GM18507 (cell line): ENCODE measurements around the gene FOXF1.

ENCODE experiments used
- DNase-seq: peaks from one replicate; pipeline ENCODE4 v3.0.0; 2011; ENCODE audit warnings: low read depth; ENCODE audit not compliant: insufficient read length; ENCODE audit errors: extremely low spot score
- FAIRE-seq: peaks from 2 replicates; lab custom pipeline; 2011; peaks lifted over from hg19 to GRCh38; lab: Jason Lieb, UNC

Gene FOXF1

GRCh38 chr16:86529160-86529559 is 18.8 kb downstream of the FOXF1 start:
- no peak for DNase-seq
- FAIRE-seq: no peak

- FAIRE-seq (no peak), DNase-seq (no peak)
Observed at GRCh38 chr16:86530251-86531190, 20.2 kb downstream of the FOXF1 start.

- no peak for FAIRE-seq
- no peak for DNase-seq
Observed at GRCh38 chr16:86531191-86531545, 20.8 kb downstream of the FOXF1 start.

- FAIRE-seq: no peak
- DNase-seq: no peak
Observed at GRCh38 chr16:86531641-86532525, 21.6 kb downstream of the FOXF1 start.

- DNase-seq (no peak), FAIRE-seq (no peak)
Observed at GRCh38 chr16:86532526-86532815, 22.1 kb downstream of the FOXF1 start.

GRCh38 chr16:86533076-86533475 is 22.7 kb downstream of the FOXF1 start:
- DNase-seq (no peak), FAIRE-seq (no peak)

- FAIRE-seq (no peak), DNase-seq (no peak)
Observed at GRCh38 chr16:86533767-86534351, 23.5 kb downstream of the FOXF1 start.

- FAIRE-seq (no peak), DNase-seq (no peak)
Observed at GRCh38 chr16:86534779-86535615, 24.7 kb downstream of the FOXF1 start.

- FAIRE-seq: no peak
- no peak for DNase-seq
Observed at GRCh38 chr16:86536621-86537020, 26.3 kb downstream of the FOXF1 start.

- FAIRE-seq: no peak
- DNase-seq: no peak
Observed at GRCh38 chr16:86537486-86537885, 27.2 kb downstream of the FOXF1 start.

GRCh38 chr16:86538196-86538780 is 28.0 kb downstream of the FOXF1 start:
- DNase-seq (no peak), FAIRE-seq (no peak)

- DNase-seq: no peak
- FAIRE-seq: no peak
Observed at GRCh38 chr16:86540894-86541293, 30.6 kb downstream of the FOXF1 start.

- FAIRE-seq: no peak
Observed at GRCh38 chr16:86541560-86541959, 31.2 kb downstream of the FOXF1 start.

GRCh38 chr16:86542756-86543750 is 32.7 kb downstream of the FOXF1 start:
- no peak for DNase-seq
- no peak for FAIRE-seq

More at GRCh38 chr16:86541560-86541959, 31.2 kb downstream of the FOXF1 start:
- DNase-seq: no peak

- DNase-seq (no peak), FAIRE-seq (no peak)
Observed at GRCh38 chr16:86545481-86545880, 35.2 kb downstream of the FOXF1 start.

GRCh38 chr16:86545954-86546637 is 35.8 kb downstream of the FOXF1 start:
- FAIRE-seq (no peak), DNase-seq (no peak)

- FAIRE-seq: no peak
Observed at GRCh38 chr16:86546638-86547013, 36.3 kb downstream of the FOXF1 start.

More at GRCh38 chr16:86546638-86547013, 36.3 kb downstream of the FOXF1 start:
- DNase-seq: no peak
